HG03066 (cell line): Measurements from ENCODE around the gene STAP2.

Source experiments
- ATAC-seq: cut with Tn5 transposase; IDR thresholded peaks from one replicate; pipeline ENCODE4 v1.9.1; 2021; ENCODE audit warnings: low read depth; ENCODE audit not compliant: unreplicated experiment

Gene STAP2

DNA sequence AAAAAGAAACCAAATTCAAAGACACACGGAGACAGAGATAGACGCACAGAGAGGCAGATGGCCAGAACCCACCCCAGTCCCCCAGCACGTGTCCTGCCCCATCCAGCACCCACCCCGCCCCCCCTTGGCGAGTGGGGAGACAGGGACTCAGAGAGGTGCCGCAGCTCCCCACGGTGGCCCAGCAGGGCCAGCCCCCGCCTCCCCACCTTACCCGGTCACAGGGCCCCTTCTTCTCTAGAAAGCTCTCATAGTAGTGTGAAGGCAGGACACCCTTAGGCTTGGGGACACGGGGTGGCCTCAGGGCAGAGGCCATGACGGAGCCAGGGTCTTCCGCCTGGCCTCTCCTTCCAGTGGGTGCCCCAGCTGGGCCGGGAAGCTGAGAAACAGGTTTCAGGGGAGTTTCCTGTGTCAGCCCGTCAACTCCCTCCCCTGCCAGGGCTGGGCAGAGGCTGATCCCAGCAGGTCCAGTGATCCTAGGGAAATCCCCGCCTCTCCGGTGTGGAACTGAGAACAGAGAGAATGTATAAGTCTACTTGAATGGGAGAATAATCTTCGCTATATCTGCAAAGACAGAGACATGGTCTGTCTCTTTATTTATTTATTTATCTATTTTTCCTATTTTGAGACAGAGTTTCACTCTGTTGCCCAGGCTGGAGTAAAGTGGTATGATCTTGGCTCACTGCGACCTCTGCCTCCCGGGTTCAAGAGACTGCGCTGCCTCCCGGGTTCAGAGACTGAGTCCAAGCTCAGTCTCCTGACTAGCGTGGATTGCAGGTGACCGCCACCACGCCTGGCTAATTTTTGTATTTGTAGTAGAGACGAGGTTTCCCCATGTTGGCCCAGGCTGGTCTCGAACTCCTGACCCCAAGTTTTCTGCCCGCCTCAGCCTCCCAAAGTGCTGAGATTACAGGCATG is at the start of gene STAP2:
TSS of gene STAP2 (minus strand) at position 387 of the 915 bp plus-strand sequence. CDS start at position 313, 74 bp downstream.
- ATAC-seq = no peak

- no peak for ATAC-seq
These were observed 47.6 kb upstream of the STAP2 start for GRCh38 chr19:4386041-4386782.

GRCh38 chr19:4385291-4386040 is 46.8 kb upstream of the STAP2 start:
- no peak for ATAC-seq

- peak; percentile 23 for ATAC-seq
These were observed 41.7 kb upstream of the STAP2 start for GRCh38 chr19:4380254-4380727.

DNA sequence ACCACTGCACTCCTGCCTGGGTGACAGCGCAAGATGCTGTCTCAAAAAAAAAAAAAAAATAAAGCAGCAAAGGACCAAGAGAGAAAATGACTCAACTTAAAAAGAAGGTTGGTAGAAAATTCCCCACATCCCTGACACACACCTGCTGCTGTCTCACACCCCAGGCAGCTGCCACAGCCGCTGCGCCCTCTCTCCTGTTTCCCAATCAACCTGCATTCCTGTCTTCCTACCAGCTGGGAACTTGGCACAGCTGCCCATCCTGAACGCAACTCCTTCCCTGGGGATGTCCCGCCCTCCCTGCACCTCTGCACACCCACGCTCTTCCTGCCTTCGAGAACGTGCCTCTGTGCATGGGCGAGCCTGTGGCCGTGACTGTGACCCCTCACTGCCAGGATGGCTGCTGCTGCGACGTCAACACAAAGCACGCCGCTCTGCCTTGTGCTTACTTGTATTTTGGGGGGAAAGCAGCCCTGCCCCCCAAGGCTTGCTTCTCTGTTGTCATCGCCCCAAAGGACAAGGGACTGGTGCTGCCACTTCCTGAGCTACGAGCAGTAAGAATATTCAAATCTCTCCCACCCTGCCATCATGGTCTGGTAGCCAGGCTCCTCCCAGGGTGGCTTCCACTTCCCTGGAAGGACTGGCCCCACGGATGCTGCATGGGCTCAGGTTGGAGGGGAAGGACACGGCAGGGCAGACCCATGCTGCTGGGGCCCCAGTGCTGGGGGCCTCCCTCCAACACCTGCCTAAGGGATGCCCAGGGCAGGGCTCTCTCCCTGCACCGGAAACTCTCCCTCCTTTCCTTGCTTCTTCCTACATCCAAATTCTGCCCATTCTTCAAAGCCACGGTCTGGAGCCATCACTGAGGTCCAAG is 41.0 kb upstream of the STAP2 start:
- peak; percentile 47 for ATAC-seq

DNA sequence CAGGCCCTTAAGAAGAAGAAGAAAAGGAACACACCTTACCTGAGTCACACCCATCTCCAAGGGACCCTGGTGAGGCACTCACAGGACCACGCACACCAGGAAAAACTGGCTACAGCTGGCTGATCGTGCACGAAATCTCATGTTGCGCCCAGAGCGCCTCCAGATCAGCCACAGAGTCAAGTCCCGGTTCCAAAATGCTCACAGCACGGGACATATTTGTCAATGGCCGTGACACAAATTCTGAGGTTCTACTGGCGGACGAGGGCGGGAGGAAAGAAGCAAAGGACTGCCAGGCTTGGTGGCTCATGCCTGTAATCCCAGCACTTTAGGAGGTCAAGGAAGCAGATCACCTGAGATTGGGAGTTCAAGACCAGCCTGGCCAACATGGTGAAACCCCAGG is 40.3 kb upstream of the STAP2 start:
- ATAC-seq = no peak

DNA sequence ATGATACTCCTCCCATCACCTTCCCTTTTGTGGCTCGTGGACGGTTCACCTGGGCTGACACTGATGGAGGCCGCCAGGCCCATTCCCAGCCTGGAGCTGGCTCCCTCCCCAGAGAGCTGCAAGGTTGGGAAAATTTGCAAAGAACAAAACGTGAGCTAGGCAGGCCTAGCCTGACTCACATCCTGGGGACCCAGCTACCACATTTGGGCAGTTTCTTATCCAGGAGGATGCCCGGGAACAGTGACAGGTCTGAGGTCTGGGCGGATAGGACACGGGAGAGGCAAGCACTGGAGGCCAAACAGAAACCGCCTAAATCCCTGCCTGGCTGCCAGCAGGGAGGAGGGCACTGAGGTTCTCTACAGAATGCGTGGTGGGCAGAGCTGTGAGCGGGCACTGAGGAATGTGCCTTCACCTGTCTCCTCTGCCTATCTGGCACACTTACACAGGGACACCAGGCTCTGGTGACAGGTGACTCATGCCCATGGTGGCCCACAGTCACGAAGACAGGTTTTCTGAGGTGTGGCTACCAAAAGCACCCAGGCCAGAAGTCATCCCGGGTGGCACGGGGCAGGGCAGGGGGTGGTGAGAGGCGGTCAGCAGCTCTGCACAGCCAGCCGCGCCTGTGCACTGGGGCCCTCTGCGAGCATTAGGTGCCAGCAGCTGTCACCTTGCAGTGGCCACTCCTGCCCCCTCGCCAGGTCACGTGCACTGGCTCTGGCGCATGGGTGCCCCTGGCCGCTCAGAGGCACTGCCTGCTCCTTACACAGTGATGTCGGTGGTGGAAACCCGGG is 38.6 kb upstream of the STAP2 start:
- no peak for ATAC-seq

DNA sequence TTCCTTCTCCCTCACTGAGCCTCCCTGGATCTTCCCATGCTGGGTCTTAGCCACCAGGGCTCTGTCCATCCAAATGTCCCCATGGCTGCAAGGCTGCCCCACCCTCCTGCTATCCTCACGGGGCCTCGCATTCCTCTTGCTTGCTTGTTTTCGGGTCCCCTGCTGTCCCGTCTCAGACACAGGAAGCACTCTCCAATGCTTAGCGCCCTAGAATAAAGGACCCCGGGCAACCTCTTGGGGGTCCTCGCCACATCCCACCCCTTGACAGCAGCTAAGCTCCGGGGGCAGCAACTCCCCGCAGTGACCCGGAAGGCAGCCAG is 38.0 kb upstream of the STAP2 start:
- ATAC-seq = no peak

GRCh38 chr19:4376028-4376670 is 37.5 kb upstream of the STAP2 start:
- no peak for ATAC-seq

DNA sequence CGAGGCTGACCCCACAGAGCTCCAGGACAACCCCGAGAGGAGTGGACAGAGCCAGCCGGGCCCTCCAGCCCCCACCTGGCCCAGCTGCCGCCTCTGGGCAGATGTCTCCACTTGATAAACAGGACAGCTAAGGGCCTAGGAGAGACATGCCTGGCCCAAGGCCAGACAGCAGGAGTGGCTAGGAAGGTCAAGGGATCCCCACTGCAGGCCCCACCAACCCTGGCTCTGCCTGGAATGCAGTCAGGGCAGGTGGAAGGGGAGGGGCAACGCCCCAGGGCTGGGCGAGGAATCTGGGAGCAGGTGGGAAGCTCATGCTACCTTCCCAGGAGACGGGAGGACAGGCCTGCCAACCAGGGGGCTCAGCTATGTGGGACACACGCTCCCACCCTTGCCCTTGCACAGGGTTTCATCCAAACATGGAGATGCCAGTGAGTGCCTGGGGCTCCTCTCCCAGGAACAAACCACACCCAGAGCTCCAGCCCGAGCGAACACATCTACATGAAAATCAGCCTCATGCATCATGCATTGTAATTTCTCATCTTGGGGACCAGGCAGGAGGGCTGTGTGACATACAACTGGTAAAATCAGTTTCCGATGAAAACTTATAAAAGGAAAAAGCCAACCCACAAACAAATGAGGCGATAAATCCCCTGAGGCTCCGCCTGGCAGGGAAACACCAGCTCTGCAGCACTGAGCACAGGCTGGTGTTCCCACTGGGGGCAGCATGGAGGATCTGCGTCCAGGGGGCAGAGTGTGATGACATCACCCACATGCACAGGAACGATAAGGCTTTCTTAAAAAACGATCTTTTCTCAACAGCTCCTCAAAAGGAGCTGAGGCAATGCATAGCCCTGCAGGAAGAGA is 36.8 kb upstream of the STAP2 start:
- no peak for ATAC-seq

DNA sequence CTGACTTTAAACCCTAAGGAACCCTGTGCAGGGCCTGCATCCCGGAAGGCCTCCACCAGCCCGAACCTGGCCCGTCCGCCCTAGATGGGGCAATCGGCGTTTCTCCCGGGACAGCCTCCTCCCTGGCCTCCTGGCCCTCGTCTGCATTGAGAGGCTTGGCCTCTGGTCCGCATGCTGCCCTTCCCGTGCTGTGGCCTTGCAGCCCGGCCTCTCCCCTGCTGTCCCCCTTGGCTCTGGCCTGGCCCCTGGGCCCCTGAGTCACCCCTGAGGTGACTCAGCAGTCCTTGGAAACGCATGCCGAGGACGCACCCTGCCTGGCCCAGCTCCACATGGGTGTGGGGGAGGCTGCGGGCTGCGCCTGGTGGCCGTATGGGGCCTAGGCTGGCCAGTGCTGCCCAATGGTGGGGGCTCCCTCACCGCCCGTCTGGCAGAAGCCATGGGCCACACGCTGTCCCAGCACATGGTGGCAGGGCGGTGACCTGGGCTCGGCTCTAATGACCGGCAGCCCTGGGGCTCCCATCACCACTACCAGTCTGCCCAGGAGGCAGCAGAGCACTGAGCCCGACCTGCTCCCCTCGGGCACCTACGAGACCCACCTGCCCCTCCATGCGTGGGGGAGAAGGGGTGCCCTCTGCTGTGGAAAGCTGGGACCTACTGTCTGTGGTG is 36.0 kb upstream of the STAP2 start:
- no peak for ATAC-seq

GRCh38 chr19:4373601-4374497 is 35.2 kb upstream of the STAP2 start:
- ATAC-seq = no peak

DNA sequence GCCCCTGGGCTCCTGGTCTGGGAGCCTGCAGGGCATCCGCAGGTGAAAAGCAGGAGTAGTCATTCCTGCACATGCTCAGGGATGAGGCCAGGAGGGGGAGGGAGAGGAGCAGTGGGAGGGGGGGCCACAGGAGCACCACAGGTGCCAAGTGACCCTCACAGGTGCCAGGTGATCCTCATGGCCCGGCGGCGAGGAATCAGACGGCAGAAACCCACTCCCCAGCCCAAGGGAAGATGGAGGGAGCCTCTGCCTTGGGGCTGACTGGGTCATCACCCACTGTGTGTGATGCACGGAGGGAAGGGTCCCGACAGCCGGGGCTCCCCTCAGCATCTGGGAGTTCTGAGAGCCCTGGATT is 34.4 kb upstream of the STAP2 start:
- no peak for ATAC-seq

DNA sequence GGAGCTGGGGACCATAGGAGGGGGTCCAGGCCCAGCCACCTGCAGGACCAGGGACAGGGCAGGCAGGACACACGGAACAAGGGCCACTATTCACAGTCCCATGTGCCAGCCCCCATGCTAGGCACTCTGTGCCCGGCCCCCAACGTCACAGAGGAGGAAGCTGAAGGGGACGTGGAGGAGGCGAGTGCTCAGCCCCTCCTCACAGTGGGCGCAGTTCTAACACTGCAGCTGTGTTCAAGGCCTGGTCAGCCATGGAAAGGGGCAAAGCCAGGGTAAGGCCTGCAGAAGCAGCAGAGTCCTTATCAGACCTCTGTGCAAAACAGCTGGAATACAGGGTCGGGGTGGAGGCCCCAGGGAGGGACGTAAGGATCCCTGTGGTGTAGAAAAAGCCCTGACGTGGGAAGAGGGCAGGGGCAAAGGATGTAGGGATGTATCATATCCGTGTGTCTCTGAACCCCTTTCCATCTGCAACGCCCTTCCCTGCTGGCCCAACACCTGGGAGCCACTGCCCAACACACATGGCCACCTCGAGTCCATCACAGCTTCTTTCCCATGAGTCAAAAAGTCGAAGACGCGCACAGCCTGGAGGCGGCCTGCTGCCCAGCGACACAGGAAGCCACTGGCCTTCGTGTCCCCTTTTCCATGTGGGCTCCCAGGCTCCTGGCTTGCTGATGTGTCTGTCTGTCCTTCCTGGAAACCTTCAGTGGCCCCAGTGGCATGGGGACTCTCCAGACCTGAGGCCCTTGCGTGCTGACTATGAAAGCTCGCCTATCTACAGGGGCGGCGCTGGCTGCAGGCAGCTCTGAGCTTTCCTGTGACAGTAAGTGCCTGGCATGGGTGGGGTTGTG is 33.8 kb upstream of the STAP2 start:
- no peak for ATAC-seq
